Measurements from ENCODE around the gene SMAD6. TPM values are rescaled to one million over a fixed set of nuclear protein-coding genes. Genes with fewer than 3 reads are reported as not detected.

Gene SMAD6
- total and polyA plus RNA-seq, 9 of the 15 experiments (the other 6 are each of a cell fraction or from before 2014, with no cell fraction given): 0.10 to 15.5 (median 3.7) TPM

DNA sequence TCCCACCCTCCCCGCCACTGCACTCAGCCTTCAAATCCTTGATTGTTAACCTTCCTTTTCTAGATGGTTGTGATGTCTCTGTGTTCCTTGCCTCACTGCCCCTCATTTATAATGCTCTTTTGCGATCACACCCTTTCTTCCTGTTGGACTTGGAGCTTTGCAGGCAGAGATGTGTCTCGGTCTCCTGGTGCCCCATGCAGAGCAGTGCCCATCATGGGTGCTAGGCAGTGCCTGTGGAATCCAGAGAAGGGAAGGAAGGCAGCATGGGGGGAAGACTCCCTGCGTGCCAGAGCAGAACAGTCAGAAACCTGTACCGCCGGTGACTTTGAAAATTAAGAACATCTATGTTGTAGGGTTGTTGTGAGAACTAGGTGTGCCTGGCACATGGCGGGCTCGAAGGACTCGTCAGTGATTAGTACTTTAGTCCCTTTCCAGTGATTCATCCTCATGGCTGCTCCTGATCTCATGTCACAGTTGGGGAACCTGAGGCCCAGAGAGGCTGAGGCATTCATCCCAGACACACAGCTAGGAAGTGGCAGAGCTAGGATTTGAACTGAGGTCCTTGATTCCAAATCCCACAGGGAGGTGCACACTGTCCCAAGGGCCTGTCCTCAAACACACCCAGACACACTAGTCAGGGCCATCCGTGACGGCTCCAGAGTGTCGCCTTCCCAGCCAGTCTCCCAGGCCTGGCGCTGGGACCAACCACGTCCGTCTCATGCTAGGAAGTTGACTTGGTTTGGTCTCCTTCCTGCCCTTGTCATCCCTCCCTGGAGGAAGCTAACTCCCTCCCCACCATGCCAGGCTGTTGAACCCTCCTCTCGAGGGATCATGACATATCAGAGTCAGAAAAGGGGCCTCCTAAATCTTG lies 58.3 kb downstream of the SMAD6 start:
- no peaks in the 10 kb centered on the region for H3K27me3 ChIP-seq (ENCODE audit: control insufficient read depth in 2 of 2, insufficient read depth in 2 of 2, low read length in 2 of 2)
- in situ Hi-C loops (cut with MboI): no loop called here
- ChIA-PET POLR2A (interaction anchor here (0.8 to 0.9 kb wide), 2 partner anchors 21 to 44 kb away, joined by 3 read pairs; no protein-coding TSS in a partner anchor), CTCF (ENCODE audit: low intra/inter-chr PET ratio) (no interaction called here)
- H3K9ac ChIP-seq (ENCODE audit: insufficient read depth in 1 of 2, low read depth in 2 of 2, low read length in 2 of 2): 0 out of 4 replicates have a peak overlapping the region, but pooled peaks of 1 of the 2 experiments have one; percentile 14
- H4K20me1 ChIP-seq (replicated peaks; ENCODE audit: control insufficient read depth, insufficient read depth, low read length): peaks cover 4% of the 10 kb centered on the region
- no peaks in the 10 kb centered on the region; the same call in 2 of the 3 replicates for H3K79me2 ChIP-seq (ENCODE audit: control insufficient read depth, insufficient read depth, low read length)
- H3K4me1 ChIP-seq (replicated peaks in 1 of 2; ENCODE audit: control insufficient read depth in 2 of 2, insufficient read depth in 2 of 2, low read length in 2 of 2): peaks cover under 1 to 17% of the 10 kb centered on the region in 2 experiments; a peak in 3 of 5 replicates
- no peak overlapping the region for H3K27ac ChIP-seq (ENCODE audit: extremely low read depth, low read depth, low read length)
- H3K4me2 ChIP-seq (ENCODE audit: insufficient read depth, low read length): no peak overlapping the region
- no peak for FAIRE-seq
- no TSS peak for BruUV-seq (replicated peaks)
- DNase-seq (ENCODE audit: extremely low read depth in 1 of 4, low spot score in 3 of 4): no peak
- peaks cover 3% of the 10 kb centered on the region for H3K9me3 ChIP-seq (replicated peaks; ENCODE audit: control insufficient read depth, insufficient read depth, low read depth, low read length)
- TF ChIP-seq ZNF408 (CRISPR knock-in tag; IDR thresholded peaks at IDR 0.05; ENCODE audit: low read depth) (no peak), ZBTB43 (CRISPR knock-in tag; IDR thresholded peaks at IDR 0.05) (no peak), TARDBP (IDR thresholded peaks at IDR 0.05) (no peak), FOXJ2 (tag; IDR thresholded peaks at IDR 0.05) (no peak), PRPF4 (IDR thresholded peaks at IDR 0.05; ENCODE audit: insufficient read depth, low read depth, low read length, poor library complexity, severe bottlenecking) (no peak), SMAD3 (CRISPR knock-in tag; conservative IDR thresholded peaks at IDR 0.05) (no peak), MYNN (IDR thresholded peaks at IDR 0.05) (no peak), MYNN (CRISPR knock-in tag; IDR thresholded peaks at IDR 0.05) (no peak), RBM34 (IDR thresholded peaks at IDR 0.05; ENCODE audit: borderline replicate concordance, insufficient read depth, low read length) (no peak), ZNF311 (CRISPR knock-in tag; IDR thresholded peaks at IDR 0.05) (no peak), RBFOX2 (IDR thresholded peaks at IDR 0.05; ENCODE audit: low read depth, low read length) (no peak)
- TF ChIP-seq, protein P1, sequence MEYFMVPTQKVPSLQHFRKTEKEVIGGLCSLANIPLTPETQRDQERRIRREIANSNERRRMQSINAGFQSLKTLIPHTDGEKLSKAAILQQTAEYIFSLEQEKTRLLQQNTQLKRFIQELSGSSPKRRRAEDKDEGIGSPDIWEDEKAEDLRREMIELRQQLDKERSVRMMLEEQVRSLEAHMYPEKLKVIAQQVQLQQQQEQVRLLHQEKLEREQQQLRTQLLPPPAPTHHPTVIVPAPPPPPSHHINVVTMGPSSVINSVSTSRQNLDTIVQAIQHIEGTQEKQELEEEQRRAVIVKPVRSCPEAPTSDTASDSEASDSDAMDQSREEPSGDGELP (CRISPR knock-in tag; IDR thresholded peaks at IDR 0.05; ENCODE audit: borderline replicate concordance): no peak
- intact Hi-C loops (cut with micrococcal nuclease): no loop called here
- no peak for ATAC-seq
- H3K4me3 ChIP-seq: no peak overlapping the region
- H3K36me3 ChIP-seq (ENCODE audit: control insufficient read depth, insufficient read depth, low read length): peaks cover under 1% of the 10 kb centered on the region; the same call in 2 of the 3 replicates
- no peaks in the 10 kb centered on the region for H3K9me1 ChIP-seq (ENCODE audit: control insufficient read depth, insufficient read depth, low read length)
- no peak overlapping the region for H2AFZ ChIP-seq (ENCODE audit: low read depth, low read length)
- WGBS (ENCODE audit: insufficient coverage, low coverage, missing lambda C conversion rate): 81% methylated on average over 15 of the region's 16 CpGs

All from K562 (cell line).